ENCODE results near the gene KREMEN1. TPM values are rescaled to one million over a fixed set of nuclear protein-coding genes. Genes with fewer than 3 reads are reported as not detected.

KREMEN1 gene
- polyA plus RNA-seq, 4 donors, result 1.1 to 24.6 (median 7.0) TPM

GRCh38 chr22:29184849-29185490, 112.1 kb downstream of the KREMEN1 start:
- FAIRE-seq (no peak), DNase-seq (no peak)
- Histone ChIP-seq H3K27me3 (ENCODE audit: control insufficient read depth in 3 of 3, insufficient read depth in 3 of 3, low read length in 3 of 3) (no peaks in the 10 kb centered on the region), H3K27ac (ENCODE audit: low read depth in 1 of 3, low read length in 2 of 3) (no peak overlapping the region), H3K36me3 (ENCODE audit: control insufficient read depth in 3 of 3, insufficient read depth in 2 of 3, low read depth in 1 of 3, low read length in 3 of 3) (peaks cover 0 to 6% (median 0%) of the 10 kb centered on the region in 3 donors), H3K4me1 (ENCODE audit: control insufficient read depth in 3 of 3, insufficient read depth in 2 of 3, low read depth in 1 of 3, low read length in 2 of 3) (no peaks in the 10 kb centered on the region), H3K9me3 (ENCODE audit: control insufficient read depth in 2 of 2, insufficient read depth in 1 of 2, low read depth in 1 of 2, low read length in 1 of 2) (peaks cover 0 to 4% of the 10 kb centered on the region in 2 donors), H3K4me3 (ENCODE audit: low read depth in 1 of 3, low read length in 3 of 3) (no peak overlapping the region)
- 86 to 89% (median 89%) methylated on average over 12 of the region's 12 CpGs for WGBS, 3 donors

GRCh38 chr22:29186302-29186701, 113.5 kb downstream of the KREMEN1 start:
- Histone ChIP-seq H3K4me3 (ENCODE audit: low read depth in 1 of 3, low read length in 3 of 3) (no peak overlapping the region), H3K27ac (ENCODE audit: low read depth in 1 of 3, low read length in 2 of 3) (no peak overlapping the region), H3K4me1 (ENCODE audit: control insufficient read depth in 3 of 3, insufficient read depth in 2 of 3, low read depth in 1 of 3, low read length in 2 of 3) (no peaks in the 10 kb centered on the region), H3K9me3 (ENCODE audit: control insufficient read depth in 2 of 2, insufficient read depth in 1 of 2, low read depth in 1 of 2, low read length in 1 of 2) (no peaks in the 10 kb centered on the region), H3K36me3 (ENCODE audit: control insufficient read depth in 3 of 3, insufficient read depth in 2 of 3, low read depth in 1 of 3, low read length in 3 of 3) (peaks cover 0 to 6% (median 0%) of the 10 kb centered on the region in 3 donors), H3K27me3 (ENCODE audit: control insufficient read depth in 3 of 3, insufficient read depth in 3 of 3, low read length in 3 of 3) (no peaks in the 10 kb centered on the region)
- 89 to 100% (median 93%) methylated on average over 1 of the region's 1 CpG for WGBS, 3 donors
- FAIRE-seq (no peak), DNase-seq (no peak)

GRCh38 chr22:29187831-29188230, 115.0 kb downstream of the KREMEN1 start:
- no peak overlapping the region for H3K4me3 ChIP-seq (ENCODE audit: low read depth in 1 of 3, low read length in 3 of 3)
- DNase-seq (no peak), FAIRE-seq (no peak)
- H3K27me3 ChIP-seq (ENCODE audit: control insufficient read depth in 3 of 3, insufficient read depth in 3 of 3, low read length in 3 of 3), result no peaks in the 10 kb centered on the region
- H3K4me1 ChIP-seq (ENCODE audit: control insufficient read depth in 3 of 3, insufficient read depth in 2 of 3, low read depth in 1 of 3, low read length in 2 of 3), result no peaks in the 10 kb centered on the region
- no peak overlapping the region for H3K27ac ChIP-seq (ENCODE audit: low read depth in 1 of 3, low read length in 2 of 3)
- peaks cover 0 to 3% (median 0%) of the 10 kb centered on the region in 3 donors for H3K36me3 ChIP-seq (ENCODE audit: control insufficient read depth in 3 of 3, insufficient read depth in 2 of 3, low read depth in 1 of 3, low read length in 3 of 3)
- H3K9me3 ChIP-seq (ENCODE audit: control insufficient read depth in 2 of 2, insufficient read depth in 1 of 2, low read depth in 1 of 2, low read length in 1 of 2), result no peaks in the 10 kb centered on the region
- 84 to 85% (median 85%) methylated on average over 7 of the region's 7 CpGs for WGBS, 3 donors

GRCh38 chr22:29190051-29190450, 117.2 kb downstream of the KREMEN1 start:
- peaks cover 0 to 4% (median 0%) of the 10 kb centered on the region in 3 donors for H3K36me3 ChIP-seq (ENCODE audit: control insufficient read depth in 3 of 3, insufficient read depth in 2 of 3, low read depth in 1 of 3, low read length in 3 of 3)
- no peaks in the 10 kb centered on the region for H3K27me3 ChIP-seq (ENCODE audit: control insufficient read depth in 3 of 3, insufficient read depth in 3 of 3, low read length in 3 of 3)
- no peak overlapping the region for H3K27ac ChIP-seq (ENCODE audit: low read depth in 1 of 3, low read length in 2 of 3)
- H3K4me3 ChIP-seq (ENCODE audit: low read depth in 1 of 3, low read length in 3 of 3), result no peak overlapping the region
- DNase-seq, result no peak
- FAIRE-seq, result no peak
- H3K4me1 ChIP-seq (ENCODE audit: control insufficient read depth in 3 of 3, insufficient read depth in 2 of 3, low read depth in 1 of 3, low read length in 2 of 3), result peaks cover 0 to 2% (median 0%) of the 10 kb centered on the region in 3 donors
- 78 to 82% (median 81%) methylated on average over 8 of the region's 8 CpGs for whole genome bisulfite sequencing, 3 donors
- no peaks in the 10 kb centered on the region for H3K9me3 ChIP-seq (ENCODE audit: control insufficient read depth in 2 of 2, insufficient read depth in 1 of 2, low read depth in 1 of 2, low read length in 1 of 2)

- DNase-seq, result no peak
- WGBS, 3 donors, result 82 to 94% (median 89%) methylated on average over 10 of the region's 10 CpGs
These were observed 118.1 kb downstream of the KREMEN1 start for GRCh38 chr22:29190918-29191317.

GRCh38 chr22:29193021-29193420, 120.2 kb downstream of the KREMEN1 start:
- peaks cover 0 to 4% (median 0%) of the 10 kb centered on the region in 3 donors for H3K36me3 ChIP-seq (ENCODE audit: control insufficient read depth in 3 of 3, insufficient read depth in 2 of 3, low read depth in 1 of 3, low read length in 3 of 3)
- no peaks in the 10 kb centered on the region for H3K9me3 ChIP-seq (ENCODE audit: control insufficient read depth in 2 of 2, insufficient read depth in 1 of 2, low read depth in 1 of 2, low read length in 1 of 2)
- 89 to 96% (median 90%) methylated on average over 8 of the region's 8 CpGs for WGBS, 3 donors
- H3K4me3 ChIP-seq (ENCODE audit: low read depth in 1 of 3, low read length in 3 of 3), result no peak overlapping the region
- no peak overlapping the region for H3K27ac ChIP-seq (ENCODE audit: low read depth in 1 of 3, low read length in 2 of 3)
- H3K27me3 ChIP-seq (ENCODE audit: control insufficient read depth in 3 of 3, insufficient read depth in 3 of 3, low read length in 3 of 3), result no peaks in the 10 kb centered on the region
- no peak for DNase-seq
- peaks cover 0 to 6% (median 0%) of the 10 kb centered on the region in 3 donors for H3K4me1 ChIP-seq (ENCODE audit: control insufficient read depth in 3 of 3, insufficient read depth in 2 of 3, low read depth in 1 of 3, low read length in 2 of 3)
- no peak for FAIRE-seq

More at GRCh38 chr22:29190918-29191317, 118.1 kb downstream of the KREMEN1 start:
- Histone ChIP-seq H3K9me3 (ENCODE audit: control insufficient read depth in 2 of 2, insufficient read depth in 1 of 2, low read depth in 1 of 2, low read length in 1 of 2) (no peaks in the 10 kb centered on the region), H3K27me3 (ENCODE audit: control insufficient read depth in 3 of 3, insufficient read depth in 3 of 3, low read length in 3 of 3) (no peaks in the 10 kb centered on the region), H3K4me3 (ENCODE audit: low read depth in 1 of 3, low read length in 3 of 3) (no peak overlapping the region), H3K36me3 (ENCODE audit: control insufficient read depth in 3 of 3, insufficient read depth in 2 of 3, low read depth in 1 of 3, low read length in 3 of 3) (peaks cover 0 to 6% (median 0%) of the 10 kb centered on the region in 3 donors), H3K4me1 (ENCODE audit: control insufficient read depth in 3 of 3, insufficient read depth in 2 of 3, low read depth in 1 of 3, low read length in 2 of 3) (peaks cover 0 to 6% (median 0%) of the 10 kb centered on the region in 3 donors), H3K27ac (ENCODE audit: low read depth in 1 of 3, low read length in 2 of 3) (no peak overlapping the region)
- FAIRE-seq, result no peak

- Histone ChIP-seq H3K4me3 (ENCODE audit: low read depth in 1 of 3, low read length in 3 of 3) (no peak overlapping the region), H3K27me3 (ENCODE audit: control insufficient read depth in 3 of 3, insufficient read depth in 3 of 3, low read length in 3 of 3) (no peaks in the 10 kb centered on the region), H3K4me1 (ENCODE audit: control insufficient read depth in 3 of 3, insufficient read depth in 2 of 3, low read depth in 1 of 3, low read length in 2 of 3) (peaks cover 0 to 6% (median 0%) of the 10 kb centered on the region in 3 donors), H3K36me3 (ENCODE audit: control insufficient read depth in 3 of 3, insufficient read depth in 2 of 3, low read depth in 1 of 3, low read length in 3 of 3) (peaks cover 0 to 4% (median 0%) of the 10 kb centered on the region in 3 donors), H3K27ac (ENCODE audit: low read depth in 1 of 3, low read length in 2 of 3) (no peak overlapping the region), H3K9me3 (ENCODE audit: control insufficient read depth in 2 of 2, insufficient read depth in 1 of 2, low read depth in 1 of 2, low read length in 1 of 2) (no peaks in the 10 kb centered on the region)
- DNase-seq (no peak), FAIRE-seq (no peak)
- 57 to 85% (median 75%) methylated on average over 2 of the region's 2 CpGs for WGBS, 3 donors
These were observed 121.3 kb downstream of the KREMEN1 start for GRCh38 chr22:29194184-29194583.

GRCh38 chr22:29195118-29195963, 122.5 kb downstream of the KREMEN1 start:
- no peak overlapping the region for H3K4me3 ChIP-seq (ENCODE audit: low read depth in 1 of 3, low read length in 3 of 3)
- DNase-seq (no peak), FAIRE-seq (no peak)
- no peaks in the 10 kb centered on the region for H3K9me3 ChIP-seq (ENCODE audit: control insufficient read depth in 2 of 2, insufficient read depth in 1 of 2, low read depth in 1 of 2, low read length in 1 of 2)
- H3K36me3 ChIP-seq (ENCODE audit: control insufficient read depth in 3 of 3, insufficient read depth in 2 of 3, low read depth in 1 of 3, low read length in 3 of 3), result peaks cover 0 to 11% (median 0%) of the 10 kb centered on the region in 3 donors
- peaks cover 0 to 6% (median 0%) of the 10 kb centered on the region in 3 donors for H3K4me1 ChIP-seq (ENCODE audit: control insufficient read depth in 3 of 3, insufficient read depth in 2 of 3, low read depth in 1 of 3, low read length in 2 of 3)
- WGBS, 3 donors, result 69 to 75% (median 69%) methylated on average over 8 of the region's 8 CpGs
- H3K27ac ChIP-seq (ENCODE audit: low read depth in 1 of 3, low read length in 2 of 3), result no peak overlapping the region
- no peaks in the 10 kb centered on the region for H3K27me3 ChIP-seq (ENCODE audit: control insufficient read depth in 3 of 3, insufficient read depth in 3 of 3, low read length in 3 of 3)

Data from small intestine (tissue), 7 donors.